Measurements from ENCODE around the gene PARL.

PARL gene

GRCh38 chr3:183884427-183885296 is at the start of gene PARL:
Gene PARL (minus strand): TSS chr3:183884880. CDS start chr3:183884846, 34 bp downstream.
- H3K4me3 ChIP-seq (ENCODE audit: low read depth, low read length), result peak within 1 kb of the TSS; percentile 61
- DNase-seq (ENCODE audit: low read depth), result peak; percentile 95
- TF ChIP-seq CTCF (IDR thresholded peaks at IDR 0.05; ENCODE audit: insufficient read depth, low read depth, low read length, missing control alignments), result peak; percentile 98

GRCh38 chr3:183933160-183933559 is 48.5 kb upstream of the PARL start:
- H3K4me3 ChIP-seq (ENCODE audit: low read depth, low read length), result no peak overlapping the region
- TF ChIP-seq CTCF (IDR thresholded peaks at IDR 0.05; ENCODE audit: insufficient read depth, low read depth, low read length, missing control alignments), result no peak
- DNase-seq (ENCODE audit: low read depth), result no peak

GRCh38 chr3:183931881-183932280 is 47.2 kb upstream of the PARL start:
- H3K4me3 ChIP-seq (ENCODE audit: low read depth, low read length), result no peak overlapping the region
- no peak for DNase-seq (ENCODE audit: low read depth)
- TF ChIP-seq CTCF (IDR thresholded peaks at IDR 0.05; ENCODE audit: insufficient read depth, low read depth, low read length, missing control alignments), result no peak

GRCh38 chr3:183930086-183930485 is 45.4 kb upstream of the PARL start:
- no peak for DNase-seq (ENCODE audit: low read depth)
- no peak for TF ChIP-seq CTCF (IDR thresholded peaks at IDR 0.05; ENCODE audit: insufficient read depth, low read depth, low read length, missing control alignments)
- no peak overlapping the region for H3K4me3 ChIP-seq (ENCODE audit: low read depth, low read length)

- DNase-seq (ENCODE audit: low read depth), result no peak
- TF ChIP-seq CTCF (IDR thresholded peaks at IDR 0.05; ENCODE audit: insufficient read depth, low read depth, low read length, missing control alignments), result no peak
- no peak overlapping the region for H3K4me3 ChIP-seq (ENCODE audit: low read depth, low read length)
Observed at GRCh38 chr3:183927059-183927458, 42.4 kb upstream of the PARL start.

- H3K4me3 ChIP-seq (ENCODE audit: low read depth, low read length), result no peak overlapping the region
- no peak for DNase-seq (ENCODE audit: low read depth)
- no peak for TF ChIP-seq CTCF (IDR thresholded peaks at IDR 0.05; ENCODE audit: insufficient read depth, low read depth, low read length, missing control alignments)
Observed at GRCh38 chr3:183924956-183925355, 40.3 kb upstream of the PARL start.

- no peak overlapping the region for H3K4me3 ChIP-seq (ENCODE audit: low read depth, low read length)
- TF ChIP-seq CTCF (IDR thresholded peaks at IDR 0.05; ENCODE audit: insufficient read depth, low read depth, low read length, missing control alignments), result no peak
- DNase-seq (ENCODE audit: low read depth), result no peak
Observed at GRCh38 chr3:183924543-183924942, 39.9 kb upstream of the PARL start.

Measured in GM12865 (cell line).